K562 (cell line): ENCODE data around the gene CORO2A. TPM values are rescaled to one million over a fixed set of nuclear protein-coding genes. Genes with fewer than 3 reads are reported as not detected.
A peak's percentile ranks its signal among the peaks of the same experiment; 100 is the strongest.

Experiments
- ATAC-seq: fragments of 200-7000 bp; cut with Tn5 transposase; 3 replicates; pipeline ENCODE4 v1.9.1; 2020; ENCODE audit warnings: moderate library complexity
- BruUV-seq: library from RNA; stranded (reverse); fragments of 400-500 nt; replicated peaks from 2 replicates; lab custom pipeline; 2021; lab: Mats Ljungman, UMichigan
- CTCF ChIA-PET: fragments of 300-600 bp; formaldehyde crosslinking; extraction: SDS; loops from one replicate; lab custom pipeline; 2021; ENCODE audit warnings: low intra/inter-chr PET ratio; lab: Yijun Ruan, JAX
- POLR2A ChIA-PET: fragments of 300-600, 350-650 bp; sonication (Branson Sonifier 250); formaldehyde crosslinking; extraction: SDS; loops from one replicate; lab custom pipeline; 2021; ENCODE audit warnings: antibody characterized with exemption, inconsistent platforms; lab: Yijun Ruan, JAX
- DNase-seq, 4 experiments: peaks; one replicate each; pipeline versions ENCODE4 v3.0.0 to v3.0.0-alpha.2; 2011 to 2018; ENCODE audit warnings: low spot score in 3 of 4, mixed read lengths in 3 of 4; ENCODE audit errors: extremely low read depth in 1 of 4
- FAIRE-seq: peaks from 2 replicates; lab custom pipeline; 2011; peaks lifted over from hg19 to GRCh38; lab: Jason Lieb, UNC
- H2AFZ ChIP-seq: 2 replicates; pipeline ENCODE4 v1.6.0; 2011; ENCODE audit warnings: low read depth, low read length, control low read depth, inconsistent platforms
- H3K27ac ChIP-seq: fragments of 200-600 bp; 3 replicates; pipeline ENCODE4 v1.8.0; 2011; ENCODE audit warnings: low read depth, mild to moderate bottlenecking, control low read depth, inconsistent platforms, low read length, moderate library complexity, mixed read lengths; ENCODE audit errors: extremely low read depth
- H3K27me3 ChIP-seq, 2 experiments: fragments of 300-600 bp in 1 of 2; 2 replicates in 1 of 2; 3 replicates in 1 of 2; pipeline versions ENCODE4 v1.6.0 to v1.8.0; 2011; ENCODE audit warnings: inconsistent platforms in 2 of 2, low read length in 2 of 2, mild to moderate bottlenecking in 1 of 2, mixed read lengths in 1 of 2, moderate library complexity in 1 of 2; ENCODE audit not compliant: control insufficient read depth in 2 of 2, insufficient read depth in 2 of 2
- H3K36me3 ChIP-seq: fragments of 300-600 bp; 3 replicates; pipeline ENCODE4 v1.8.0; 2011; ENCODE audit warnings: mild to moderate bottlenecking, low read length, inconsistent platforms; ENCODE audit not compliant: control insufficient read depth, insufficient read depth
- H3K4me1 ChIP-seq, 2 experiments: fragments of 200-600 bp in 1 of 2; replicated peaks in 1 of 2; 2 replicates in 1 of 2; 3 replicates in 1 of 2; pipeline versions ENCODE4 v1.5.1 to v1.8.0; 2011; ENCODE audit warnings: inconsistent platforms in 2 of 2, low read length in 2 of 2, mild to moderate bottlenecking in 1 of 2, mixed read lengths in 1 of 2, moderate library complexity in 1 of 2; ENCODE audit not compliant: control insufficient read depth in 2 of 2, insufficient read depth in 2 of 2
- H3K4me2 ChIP-seq: 2 replicates; pipeline ENCODE4 v1.6.1; 2011; ENCODE audit warnings: low read length, control low read depth, inconsistent platforms, mixed read lengths; ENCODE audit not compliant: insufficient read depth
- H3K4me3 ChIP-seq: fragments of 200-600 bp; sonication (generic), shearing (Covaris generic); 2 replicates; pipeline ENCODE4 v1.5.1; 2016; ENCODE audit warnings: control low read depth, inconsistent platforms
- H3K79me2 ChIP-seq: fragments of 200-600 bp; 3 replicates; pipeline ENCODE4 v1.8.0; 2011; ENCODE audit warnings: low read length, inconsistent platforms; ENCODE audit not compliant: control insufficient read depth, insufficient read depth
- H3K9ac ChIP-seq, 2 experiments: 2 replicates each; pipeline versions ENCODE4 v1.6.0 to v1.6.1; 2011; ENCODE audit warnings: low read depth in 2 of 2, low read length in 2 of 2, control low read depth in 1 of 2, inconsistent platforms in 1 of 2, mild to moderate bottlenecking in 1 of 2, mixed read lengths in 1 of 2; ENCODE audit not compliant: insufficient read depth in 1 of 2
- H3K9me1 ChIP-seq: one replicate; pipeline ENCODE4 v1.6.0; 2011; ENCODE audit warnings: inconsistent platforms, mild to moderate bottlenecking, low read length, moderate library complexity; ENCODE audit not compliant: control insufficient read depth, insufficient read depth
- H3K9me3 ChIP-seq: replicated peaks from 2 replicates; pipeline ENCODE4 v1.5.1; 2011; ENCODE audit warnings: low read depth, low read length, inconsistent platforms; ENCODE audit not compliant: control insufficient read depth, insufficient read depth
- H4K20me1 ChIP-seq: replicated peaks from 2 replicates; pipeline ENCODE4 v1.6.1; 2011; ENCODE audit warnings: low read length, inconsistent platforms, mixed read lengths; ENCODE audit not compliant: control insufficient read depth, insufficient read depth
- NBN ChIP-seq: fragments of 450-650 bp; IDR thresholded peaks from 2 replicates; pipeline ENCODE4 v1.6.1; 2016; ENCODE audit warnings: low read depth, mild to moderate bottlenecking
- NFRKB ChIP-seq: fragments of 450-650 bp; IDR thresholded peaks from 2 replicates; pipeline ENCODE4 v1.6.1; 2016; ENCODE audit warnings: low read depth
- ZNF274 ChIP-seq: IDR thresholded peaks from 2 replicates; pipeline ENCODE4 v1.6.1; 2011; ENCODE audit warnings: low read depth, mild to moderate bottlenecking, low read length, moderate library complexity, borderline replicate concordance
- ZNF592 ChIP-seq: fragments of 450-650 bp; IDR thresholded peaks from 2 replicates; pipeline ENCODE4 v1.6.1; 2017; ENCODE audit warnings: antibody characterized with exemption, mild to moderate bottlenecking
- WGBS: fragments of 100-300 bp; shearing (Covaris generic); methylation state at CpG from one replicate; pipeline ENCODE4 v1.1.6; 2016; ENCODE audit warnings: low coverage, mixed read lengths; ENCODE audit not compliant: insufficient coverage; ENCODE audit errors: missing lambda C conversion rate; 5-methylcytosine and 5-hydroxymethylcytosine counted together
- in situ Hi-C: fragments of 300-500 bp; cut with MboI; formaldehyde crosslinking; loops from 4 replicates; pipeline ENCODE4 v1.15.0; 2018; ENCODE audit warnings: inconsistent platforms, mixed read lengths
- intact Hi-C: fragments of 100-400 bp; cut with micrococcal nuclease; formaldehyde crosslinking; loops from 2 replicates; pipeline ENCODE4 v1.14.2; 2022
- polyA plus RNA-seq, 8 experiments: library from polyadenylated mRNA; depleted of rRNA in 4 of 8; stranded (reverse) in 5 of 8; unstranded in 3 of 8; fragments of >200 nt; fragmentation: Nextera tagmentation in 2 of 8; fragmentation: Illumina TruSeq in 1 of 8; extraction: Ambion mirVana in 2 of 8; extraction: Trizol in 1 of 8; gene quantifications; 2 replicates each; pipeline versions ENCODE4 v1.2.1 to v1.2.3, GENCODE V29; 2011 to 2014; ENCODE audit warnings: inconsistent platforms in 1 of 8, missing spikeins in 1 of 8
- total RNA-seq, 7 experiments: library from RNA; depleted of rRNA in 6 of 7; stranded (reverse); fragments of >200 nt in 6 of 7; fragmentation: Illumina TruSeq in 2 of 7; extraction: Trizol in 2 of 7; gene quantifications; 2 replicates each; pipeline versions ENCODE4 v1.2.1 to v1.2.3, GENCODE V29; 2011 to 2021; ENCODE audit warnings: low replicate concordance in 1 of 7

Gene CORO2A
- total and polyA plus RNA-seq, 9 of the 15 experiments (the other 6 are each of a cell fraction or from before 2014, with no cell fraction given) = 9.5 to 26.6 (median 18.0) TPM

- BruUV-seq = no TSS peak
- no peaks in the 10 kb centered on the region for H3K27me3 ChIP-seq
- peaks cover 80% of the 10 kb centered on the region for H3K79me2 ChIP-seq
Observed at GRCh38 chr9:98184326-98184725, 8.1 kb downstream of the CORO2A start.

More at GRCh38 chr9:98184326-98184725, 8.1 kb downstream of the CORO2A start:
- peaks cover 4% of the 10 kb centered on the region; the same call in 1 of the 3 replicates for H3K36me3 ChIP-seq
- DNase-seq (no peak), FAIRE-seq (no peak), ATAC-seq (no peak; the same call in 2 of the 3 replicates)
- peak overlapping the region; percentile 64 for H3K4me2 ChIP-seq
- POLR2A ChIA-PET = interaction anchor here (1.4 kb wide), 1 partner anchor 18 kb away, joined by 3 read pairs; no protein-coding TSS in a partner anchor
- 10% methylated on average over 6 of the region's 6 CpGs for WGBS
- peak overlapping the region; percentile 47 to 87 for H3K9ac ChIP-seq
- peak overlapping the region; percentile 77 for H2AFZ ChIP-seq
- H3K27ac ChIP-seq = peak overlapping the region; percentile 71
- H3K4me1 ChIP-seq = peaks cover 42 to 67% of the 10 kb centered on the region in 2 experiments
- intact Hi-C loops (loop anchor here (5.0 kb wide), 1 partner anchor 242 kb away; no protein-coding TSS in a partner anchor), in situ Hi-C loops (no loop called here)
- no peak overlapping the region; the same call in 1 of the 2 replicates for H3K4me3 ChIP-seq
- TF ChIP-seq NBN = no peak
- TF ChIP-seq NFRKB = peak; percentile 44; the same call in 1 of the 2 replicates
- peak; percentile 53; the same call in 1 of the 2 replicates for TF ChIP-seq ZNF592
- no peak for TF ChIP-seq ZNF274
- no peaks in the 10 kb centered on the region for H3K9me3 ChIP-seq
- no peaks in the 10 kb centered on the region for H3K9me1 ChIP-seq
- no peaks in the 10 kb centered on the region for H4K20me1 ChIP-seq
- CTCF ChIA-PET = interaction anchor here (1.0 kb wide), 1 partner anchor 21 kb away, joined by 4 read pairs; no protein-coding TSS in a partner anchor
